GM11168 (cell line): ENCODE data around the gene RIT2.

Source experiments
- in situ Hi-C: fragments of 300-500 bp; cut with MboI; formaldehyde crosslinking; loops from one replicate; pipeline ENCODE4 v1.12.0; 2022; ENCODE audit warnings: low sequenced_read_pairs; ENCODE audit not compliant: unreplicated experiment

The RIT2 gene

GRCh38 chr18:43022874-43023273 is 92.6 kb downstream of the RIT2 start:
- in situ Hi-C loops, result no loop called here

GRCh38 chr18:43017622-43018021 is 97.9 kb downstream of the RIT2 start:
- in situ Hi-C loops, result no loop called here

- in situ Hi-C loops, result no loop called here
Measured at GRCh38 chr18:43013486-43013885, 102.0 kb downstream of the RIT2 start.

GRCh38 chr18:43012951-43013350 is 102.5 kb downstream of the RIT2 start:
- in situ Hi-C loops, result no loop called here

GRCh38 chr18:43010611-43011010 is 104.9 kb downstream of the RIT2 start:
- in situ Hi-C loops, result no loop called here

GRCh38 chr18:43009674-43010073 is 105.8 kb downstream of the RIT2 start:
- in situ Hi-C loops, result no loop called here

GRCh38 chr18:43007365-43007764 is 108.1 kb downstream of the RIT2 start:
- in situ Hi-C loops, result no loop called here

- in situ Hi-C loops, result no loop called here
Measured at GRCh38 chr18:43004421-43004820, 111.1 kb downstream of the RIT2 start.

GRCh38 chr18:43001821-43002220 is 113.7 kb downstream of the RIT2 start:
- in situ Hi-C loops, result no loop called here

- in situ Hi-C loops, result no loop called here
Measured at GRCh38 chr18:42996824-42997223, 118.7 kb downstream of the RIT2 start.

- in situ Hi-C loops, result no loop called here
Measured at GRCh38 chr18:42980426-42980825, 135.1 kb downstream of the RIT2 start.

- in situ Hi-C loops, result no loop called here
Measured at GRCh38 chr18:42977982-42978637, 137.4 kb downstream of the RIT2 start.

- in situ Hi-C loops, result no loop called here
Measured at GRCh38 chr18:42976869-42977590, 138.5 kb downstream of the RIT2 start.

GRCh38 chr18:42969366-42969765 is 146.1 kb downstream of the RIT2 start:
- in situ Hi-C loops, result no loop called here

- in situ Hi-C loops, result no loop called here
Measured at GRCh38 chr18:42961298-42961697, 154.2 kb downstream of the RIT2 start.

- in situ Hi-C loops, result no loop called here
Measured at GRCh38 chr18:42959528-42959927, 156.0 kb downstream of the RIT2 start.

GRCh38 chr18:42958353-42958752 is 157.1 kb downstream of the RIT2 start:
- in situ Hi-C loops, result no loop called here

- in situ Hi-C loops, result no loop called here
Measured at GRCh38 chr18:42956287-42956686, 159.2 kb downstream of the RIT2 start.

- in situ Hi-C loops, result no loop called here
Measured at GRCh38 chr18:42954887-42955286, 160.6 kb downstream of the RIT2 start.

GRCh38 chr18:42953306-42953705 is 162.2 kb downstream of the RIT2 start:
- in situ Hi-C loops, result no loop called here

GRCh38 chr18:42950732-42951131 is 164.8 kb downstream of the RIT2 start:
- in situ Hi-C loops, result no loop called here

GRCh38 chr18:42948831-42949230 is 166.7 kb downstream of the RIT2 start:
- in situ Hi-C loops, result no loop called here
